IMR-90 (cell line): ENCODE data around the gene BTBD1. TPM values are rescaled to one million over a fixed set of nuclear protein-coding genes. Genes with fewer than 3 reads are reported as not detected.

Experiments used
- ATAC-seq: fragments of 200-7000 bp; cut with Tn5 transposase; 2 replicates; pipeline ENCODE4 v1.9.1; 2020; ENCODE audit warnings: low read depth, mild to moderate bottlenecking, moderate library complexity
- BruUV-seq: library from RNA; stranded (reverse); fragments of 400-500 nt; replicated peaks from 2 replicates; lab custom pipeline; 2021; lab: Mats Ljungman, UMichigan
- CTCF ChIA-PET: fragments of 300-600 bp; formaldehyde crosslinking; extraction: SDS; loops from one replicate; lab custom pipeline; 2021; ENCODE audit warnings: antibody characterized with exemption; lab: Yijun Ruan, JAX
- POLR2A ChIA-PET: fragments of 300-600 bp; sonication (Branson Sonifier 250); formaldehyde crosslinking; loops from one replicate; lab custom pipeline; 2022; ENCODE audit warnings: antibody characterized with exemption; ENCODE audit not compliant: unreplicated experiment; lab: Charles Lee
- DNase-seq: peaks from one replicate; pipeline ENCODE4 v3.0.0; 2013
- H2AFZ ChIP-seq: replicated peaks from 2 replicates; pipeline ENCODE3; 2013; ENCODE audit warnings: low read length, mild to moderate bottlenecking; ENCODE audit not compliant: poor library complexity
- H2AK5ac ChIP-seq: 2 replicates; pipeline ENCODE4 v1.6.1; 2013; ENCODE audit warnings: low read depth, low read length, inconsistent platforms
- H2AK9ac ChIP-seq: replicated peaks from 2 replicates; pipeline ENCODE3; 2013; ENCODE audit warnings: mild to moderate bottlenecking, low read depth, low read length, moderate library complexity; ENCODE audit not compliant: poor library complexity
- H2BK120ac ChIP-seq: 2 replicates; pipeline ENCODE4 v1.6.1; 2013; ENCODE audit warnings: low read depth, low read length, inconsistent platforms
- H2BK15ac ChIP-seq: 3 replicates; pipeline ENCODE4 v1.6.1; 2013; ENCODE audit warnings: low read depth, low read length, inconsistent platforms
- H2BK20ac ChIP-seq: 2 replicates; pipeline ENCODE4 v1.6.1; 2013; ENCODE audit warnings: low read depth, mild to moderate bottlenecking, inconsistent platforms, low read length, moderate library complexity
- H2BK5ac ChIP-seq: 2 replicates; pipeline ENCODE4 v1.6.1; 2013; ENCODE audit warnings: mild to moderate bottlenecking, low read depth, low read length, inconsistent platforms; ENCODE audit not compliant: poor library complexity, severe bottlenecking
- H3K14ac ChIP-seq: replicated peaks from 2 replicates; pipeline ENCODE4 v1.6.1; 2013; ENCODE audit warnings: low read depth, low read length, inconsistent platforms
- H3K18ac ChIP-seq: 2 replicates; pipeline ENCODE4 v1.6.1; 2013; ENCODE audit warnings: low read depth, low read length, control low read depth
- H3K23ac ChIP-seq: 2 replicates; pipeline ENCODE4 v1.6.1; 2013; ENCODE audit warnings: low read depth, low read length, inconsistent platforms
- H3K27ac ChIP-seq: 2 replicates; pipeline ENCODE4 v1.5.1; 2013; ENCODE audit warnings: mild to moderate bottlenecking, control low read depth, low read length; ENCODE audit not compliant: insufficient read depth
- H3K27me3 ChIP-seq: 2 replicates; pipeline ENCODE4 v1.6.1; 2013; ENCODE audit warnings: low read length; ENCODE audit not compliant: control insufficient read depth, insufficient read depth
- H3K36me3 ChIP-seq: 2 replicates; pipeline ENCODE4 v1.6.1; 2013; ENCODE audit warnings: low read length, mixed read lengths; ENCODE audit not compliant: control insufficient read depth, insufficient read depth
- H3K4ac ChIP-seq: 2 replicates; pipeline ENCODE4 v1.6.1; 2013; ENCODE audit warnings: low read depth, low read length, inconsistent platforms
- H3K4me1 ChIP-seq: 2 replicates; pipeline ENCODE4 v1.6.1; 2013; ENCODE audit warnings: low read length, mixed read lengths; ENCODE audit not compliant: control insufficient read depth, insufficient read depth
- H3K4me2 ChIP-seq: 2 replicates; pipeline ENCODE4 v1.6.1; 2013; ENCODE audit warnings: low read depth, mild to moderate bottlenecking, control low read depth, low read length, moderate library complexity
- H3K4me3 ChIP-seq: 2 replicates; pipeline ENCODE4 v1.5.1; 2013; ENCODE audit warnings: low read depth, mild to moderate bottlenecking, control low read depth, low read length, moderate library complexity; ENCODE audit not compliant: insufficient read depth
- H3K56ac ChIP-seq: 2 replicates; pipeline ENCODE4 v1.6.1; 2013; ENCODE audit warnings: low read length, inconsistent platforms; ENCODE audit not compliant: insufficient read depth; ENCODE audit errors: extremely low read depth
- H3K79me1 ChIP-seq, 2 experiments: 2 replicates each; pipeline ENCODE4 v1.6.1; 2013; ENCODE audit warnings: low read length in 2 of 2, inconsistent platforms in 1 of 2, low read depth in 1 of 2
- H3K9ac ChIP-seq: 2 replicates; pipeline ENCODE4 v1.6.1; 2013; ENCODE audit warnings: low read depth, low read length, control low read depth
- H3K9me1 ChIP-seq: 2 replicates; pipeline ENCODE4 v1.6.1; 2013; ENCODE audit warnings: low read length, inconsistent platforms; ENCODE audit not compliant: insufficient read depth
- H3K9me3 ChIP-seq: 2 replicates; pipeline ENCODE4 v1.6.1; 2013; ENCODE audit warnings: low read length; ENCODE audit not compliant: control insufficient read depth, insufficient read depth
- H4K20me1 ChIP-seq: 2 replicates; pipeline ENCODE4 v1.6.1; 2013; ENCODE audit warnings: low read length, inconsistent platforms; ENCODE audit not compliant: insufficient read depth
- H4K5ac ChIP-seq: 2 replicates; pipeline ENCODE4 v1.6.1; 2013; ENCODE audit warnings: mild to moderate bottlenecking, low read depth, low read length, control low read depth
- H4K8ac ChIP-seq, 2 experiments: 2 replicates each; pipeline ENCODE4 v1.6.1; 2013; ENCODE audit warnings: low read depth in 2 of 2, low read length in 2 of 2, control low read depth in 1 of 2, inconsistent platforms in 1 of 2
- H4K91ac ChIP-seq: 2 replicates; pipeline ENCODE4 v1.6.1; 2013; ENCODE audit warnings: low read depth, low read length, inconsistent platforms; ENCODE audit not compliant: insufficient read depth
- BHLHE40 ChIP-seq: fragments of 150-350 bp; IDR thresholded peaks from 2 replicates; pipeline ENCODE4 v1.6.1; 2016; ENCODE audit warnings: mild to moderate bottlenecking, low read depth, low read length
- CEBPB ChIP-seq: IDR thresholded peaks from 2 replicates; pipeline ENCODE4 v1.6.1; 2012; ENCODE audit warnings: low read depth, low read length, improper control_type of control experiment
- CHD1 ChIP-seq: IDR thresholded peaks from 2 replicates; pipeline ENCODE4 v1.6.1; 2012; ENCODE audit warnings: low read depth, low read length, improper control_type of control experiment
- FOS ChIP-seq: fragments of 150-350 bp; IDR thresholded peaks from 2 replicates; pipeline ENCODE4 v1.6.1; 2016; ENCODE audit warnings: low read depth, low read length
- MAFK ChIP-seq: IDR thresholded peaks from 2 replicates; pipeline ENCODE4 v1.6.1; 2012; ENCODE audit warnings: low read depth, low read length, improper control_type of control experiment
- MAZ ChIP-seq: IDR thresholded peaks from 2 replicates; pipeline ENCODE4 v1.6.1; 2012; ENCODE audit warnings: low read depth, mild to moderate bottlenecking, low read length, improper control_type of control experiment, moderate library complexity, borderline replicate concordance
- MXI1 ChIP-seq: IDR thresholded peaks from 2 replicates; pipeline ENCODE4 v1.6.1; 2012; ENCODE audit warnings: low read depth, mild to moderate bottlenecking, low read length, moderate library complexity, borderline replicate concordance
- NFE2L2 ChIP-seq: fragments of 150-350 bp; IDR thresholded peaks from 2 replicates; pipeline ENCODE4 v1.6.1; 2016; ENCODE audit warnings: low read depth, mild to moderate bottlenecking, low read length
- POLR2A ChIP-seq: IDR thresholded peaks from 2 replicates; pipeline ENCODE4 v1.6.1; 2012; ENCODE audit warnings: mild to moderate bottlenecking, low read depth, low read length
- RAD21 ChIP-seq: IDR thresholded peaks from 2 replicates; pipeline ENCODE4 v1.6.1; 2012; ENCODE audit warnings: low read length, improper control_type of control experiment
- RCOR1 ChIP-seq: IDR thresholded peaks from 2 replicates; pipeline ENCODE4 v1.6.1; 2012; ENCODE audit warnings: mild to moderate bottlenecking, low read length, improper control_type of control experiment; ENCODE audit not compliant: insufficient replicate concordance
- RFX5 ChIP-seq: IDR thresholded peaks from 2 replicates; pipeline ENCODE4 v1.8.0; 2012; ENCODE audit warnings: low read depth, mild to moderate bottlenecking, low read length, moderate library complexity
- SMC3 ChIP-seq: fragments of 150-350 bp; IDR thresholded peaks from 2 replicates; pipeline ENCODE4 v1.6.1; 2016; ENCODE audit warnings: low read depth, mild to moderate bottlenecking, antibody characterized with exemption, low read length, moderate library complexity
- WGBS, 2 experiments: methylation state at CpG; one replicate each; pipeline versions ENCODE4 v1.1.5 to v1.1.7; 2013; ENCODE audit warnings: missing lambda C conversion rate in 2 of 2; ENCODE audit not compliant: insufficient read length in 1 of 2; ENCODE audit errors: extremely low coverage in 2 of 2; 5-methylcytosine and 5-hydroxymethylcytosine counted together
- dilution Hi-C: fragments of 300-500 bp; cut with HindIII; formaldehyde crosslinking; loops from one replicate; pipeline ENCODE4 v1.14.3; 2018; ENCODE audit warnings: low sequenced_read_pairs; ENCODE audit not compliant: unreplicated experiment
- in situ Hi-C: fragments of 300-500 bp; cut with MboI; formaldehyde crosslinking; loops from 3 replicates; pipeline ENCODE4 v1.14.3; 2019; ENCODE audit warnings: low sequenced_read_pairs, inconsistent platforms, mixed read lengths
- intact Hi-C: fragments of 100-400 bp; cut with micrococcal nuclease; formaldehyde crosslinking; loops from 2 replicates; pipeline ENCODE4 v1.10.0; 2022
- polyA plus RNA-seq, 3 experiments: library from polyadenylated mRNA; depleted of rRNA; stranded (reverse); fragments of >200 nt; gene quantifications; 2 replicates each; pipeline ENCODE4 v1.2.3, GENCODE V29; 2012; ENCODE audit warnings: low replicate concordance in 1 of 3
- total RNA-seq: library from RNA; depleted of rRNA; stranded (reverse); fragments of >200 nt; gene quantifications from 2 replicates; pipeline ENCODE4 v1.2.3, GENCODE V29; 2012
- TF ChIP-seq, protein P1 (sequence below): fragments of 150-350 bp; IDR thresholded peaks from 2 replicates; pipeline ENCODE4 v1.6.1; 2016; ENCODE audit warnings: low read depth, mild to moderate bottlenecking, low read length, moderate library complexity, borderline replicate concordance
- TF ChIP-seq, protein P2 (sequence below): conservative IDR thresholded peaks from 2 replicates; pipeline ENCODE4 v1.5.1; 2012; ENCODE audit warnings: mild to moderate bottlenecking, low read depth, low read length, improper control_type of control experiment
- TF ChIP-seq, protein P3 (sequence below): fragments of 150-350 bp; IDR thresholded peaks from 2 replicates; pipeline ENCODE4 v1.6.1; 2017; ENCODE audit warnings: mild to moderate bottlenecking, antibody characterized with exemption, low read length, low read depth

BTBD1 gene
- total and polyA plus RNA-seq, 2 of the 4 experiments (the other 2 are of a cell fraction): 39.3 to 78.7 TPM

DNA sequence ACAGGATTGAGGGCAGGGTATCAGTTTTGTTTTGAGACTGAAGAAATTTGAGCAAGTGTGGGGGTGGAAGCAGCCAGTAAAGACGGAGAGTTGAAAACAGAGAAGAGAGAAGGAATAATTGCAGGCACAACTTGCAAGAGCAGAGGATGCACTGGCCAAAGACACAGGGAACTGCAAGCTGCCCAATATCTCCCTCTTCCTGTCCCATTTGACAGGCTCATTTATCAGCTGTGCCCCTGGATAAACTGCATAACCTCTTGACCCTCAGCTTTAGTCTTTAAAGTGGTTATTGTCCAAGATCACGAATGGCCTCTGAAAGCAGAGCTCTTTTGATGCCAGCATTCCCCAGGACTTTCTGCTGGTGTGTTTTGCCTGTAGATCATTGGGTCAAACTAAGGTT lies 86.1 kb downstream of the BTBD1 start:
- no peak overlapping the region for H3K23ac ChIP-seq
- no peak overlapping the region for H2BK20ac ChIP-seq
- peaks cover 8% of the 10 kb centered on the region for H3K9me1 ChIP-seq
- DNase-seq (no peak), ATAC-seq (no peak)
- H2BK15ac ChIP-seq: no peak overlapping the region
- dilution Hi-C loops (no loop called here), intact Hi-C loops (no loop called here), in situ Hi-C loops (no loop called here)
- H3K9ac ChIP-seq: no peak overlapping the region
- no peak overlapping the region for H2BK120ac ChIP-seq
- no peak overlapping the region for H3K14ac ChIP-seq
- H3K27ac ChIP-seq: no peak overlapping the region
- peaks cover 3% of the 10 kb centered on the region; the same call in 1 of the 2 replicates for H3K4me1 ChIP-seq
- H2AFZ ChIP-seq: no peak overlapping the region
- no peak overlapping the region for H3K18ac ChIP-seq
- H3K4ac ChIP-seq: no peak overlapping the region
- no peaks in the 10 kb centered on the region for H4K20me1 ChIP-seq
- H2AK9ac ChIP-seq: no peak overlapping the region
- no peak overlapping the region for H4K5ac ChIP-seq
- no peak overlapping the region for H3K4me2 ChIP-seq
- no peak overlapping the region for H3K56ac ChIP-seq
- no TSS peak for BruUV-seq
- H3K27me3 ChIP-seq: no peaks in the 10 kb centered on the region
- CTCF ChIA-PET: no interaction called here
- no peaks in the 10 kb centered on the region for H3K36me3 ChIP-seq
- no peaks in the 10 kb centered on the region for H3K9me3 ChIP-seq
- POLR2A ChIA-PET: no interaction called here
- no peak overlapping the region for H2AK5ac ChIP-seq
- H3K79me1 ChIP-seq: peaks cover 5 to 8% of the 10 kb centered on the region in 2 experiments
- H4K91ac ChIP-seq: no peak overlapping the region
- TF ChIP-seq NFE2L2 (no peak), MXI1 (no peak), MAZ (no peak), MAFK (no peak), RCOR1 (no peak), RFX5 (no peak), POLR2A (no peak), BHLHE40 (no peak), CHD1 (no peak), SMC3 (no peak), RAD21 (no peak), CEBPB (no peak), FOS (no peak)
- TF ChIP-seq, protein P1, sequence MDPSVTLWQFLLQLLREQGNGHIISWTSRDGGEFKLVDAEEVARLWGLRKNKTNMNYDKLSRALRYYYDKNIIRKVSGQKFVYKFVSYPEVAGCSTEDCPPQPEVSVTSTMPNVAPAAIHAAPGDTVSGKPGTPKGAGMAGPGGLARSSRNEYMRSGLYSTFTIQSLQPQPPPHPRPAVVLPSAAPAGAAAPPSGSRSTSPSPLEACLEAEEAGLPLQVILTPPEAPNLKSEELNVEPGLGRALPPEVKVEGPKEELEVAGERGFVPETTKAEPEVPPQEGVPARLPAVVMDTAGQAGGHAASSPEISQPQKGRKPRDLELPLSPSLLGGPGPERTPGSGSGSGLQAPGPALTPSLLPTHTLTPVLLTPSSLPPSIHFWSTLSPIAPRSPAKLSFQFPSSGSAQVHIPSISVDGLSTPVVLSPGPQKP: no peak
- TF ChIP-seq, protein P2, sequence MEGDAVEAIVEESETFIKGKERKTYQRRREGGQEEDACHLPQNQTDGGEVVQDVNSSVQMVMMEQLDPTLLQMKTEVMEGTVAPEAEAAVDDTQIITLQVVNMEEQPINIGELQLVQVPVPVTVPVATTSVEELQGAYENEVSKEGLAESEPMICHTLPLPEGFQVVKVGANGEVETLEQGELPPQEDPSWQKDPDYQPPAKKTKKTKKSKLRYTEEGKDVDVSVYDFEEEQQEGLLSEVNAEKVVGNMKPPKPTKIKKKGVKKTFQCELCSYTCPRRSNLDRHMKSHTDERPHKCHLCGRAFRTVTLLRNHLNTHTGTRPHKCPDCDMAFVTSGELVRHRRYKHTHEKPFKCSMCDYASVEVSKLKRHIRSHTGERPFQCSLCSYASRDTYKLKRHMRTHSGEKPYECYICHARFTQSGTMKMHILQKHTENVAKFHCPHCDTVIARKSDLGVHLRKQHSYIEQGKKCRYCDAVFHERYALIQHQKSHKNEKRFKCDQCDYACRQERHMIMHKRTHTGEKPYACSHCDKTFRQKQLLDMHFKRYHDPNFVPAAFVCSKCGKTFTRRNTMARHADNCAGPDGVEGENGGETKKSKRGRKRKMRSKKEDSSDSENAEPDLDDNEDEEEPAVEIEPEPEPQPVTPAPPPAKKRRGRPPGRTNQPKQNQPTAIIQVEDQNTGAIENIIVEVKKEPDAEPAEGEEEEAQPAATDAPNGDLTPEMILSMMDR: no peak
- TF ChIP-seq, protein P3, sequence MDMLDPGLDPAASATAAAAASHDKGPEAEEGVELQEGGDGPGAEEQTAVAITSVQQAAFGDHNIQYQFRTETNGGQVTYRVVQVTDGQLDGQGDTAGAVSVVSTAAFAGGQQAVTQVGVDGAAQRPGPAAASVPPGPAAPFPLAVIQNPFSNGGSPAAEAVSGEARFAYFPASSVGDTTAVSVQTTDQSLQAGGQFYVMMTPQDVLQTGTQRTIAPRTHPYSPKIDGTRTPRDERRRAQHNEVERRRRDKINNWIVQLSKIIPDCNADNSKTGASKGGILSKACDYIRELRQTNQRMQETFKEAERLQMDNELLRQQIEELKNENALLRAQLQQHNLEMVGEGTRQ: no peak
- no peak overlapping the region for H4K8ac ChIP-seq
- no peak overlapping the region for H3K4me3 ChIP-seq
- H2BK5ac ChIP-seq: no peak overlapping the region
- no CpG with 5 or more reads among the region's 2 CpGs for WGBS, 2 experiments
